K562 (cell line): ENCODE data around the gene TBATA.
A peak's percentile ranks its signal among the peaks of the same experiment; 100 is the strongest.

Source experiments
- EHMT2 ChIP-seq: fragments of 450-650 bp; IDR thresholded peaks from 2 replicates; pipeline ENCODE4 v1.6.1; 2018; ENCODE audit warnings: antibody characterized with exemption
- GATA2 ChIP-seq: sonication (generic); formaldehyde crosslinking; IDR thresholded peaks from 2 replicates; pipeline ENCODE4 v1.4.0; 2020; ENCODE audit warnings: mild to moderate bottlenecking, missing genetic modification reagents
- HDAC2 ChIP-seq: fragments of 450-650 bp; IDR thresholded peaks from 2 replicates; pipeline ENCODE4 v1.6.1; 2016; ENCODE audit warnings: mild to moderate bottlenecking
- HNRNPL ChIP-seq: fragments of 200-400 bp; formaldehyde crosslinking; IDR thresholded peaks from 2 replicates; pipeline ENCODE4 v1.6.1; 2017; ENCODE audit warnings: low read depth, mild to moderate bottlenecking, low read length
- MAZ ChIP-seq, 2 experiments: fragments of 450-650 bp in 1 of 2; sonication (generic) in 1 of 2; formaldehyde crosslinking; IDR thresholded peaks in 1 of 2; conservative IDR thresholded peaks in 1 of 2; 2 replicates each; pipeline versions ENCODE4 v1.4.0 to v1.5.0; 2020; ENCODE audit warnings: mild to moderate bottlenecking in 1 of 2, missing genetic modification reagents in 1 of 2
- MXI1 ChIP-seq: IDR thresholded peaks from 2 replicates; pipeline ENCODE4 v1.6.1; 2011; ENCODE audit warnings: low read depth, mild to moderate bottlenecking, improper control_type of control experiment, low read length
- MYC ChIP-seq, 2 experiments: fragments of 250-450 bp in 1 of 2; sonication (Bioruptor Pico) in 1 of 2; IDR thresholded peaks; 2 replicates each; pipeline versions ENCODE4 v1.5.1 to v1.6.1; 2012 to 2021; ENCODE audit warnings: low read depth in 2 of 2, borderline replicate concordance in 1 of 2, improper control_type of control experiment in 1 of 2, low read length in 1 of 2, mild to moderate bottlenecking in 1 of 2, moderate library complexity in 1 of 2
- NRF1 ChIP-seq, 2 experiments: fragments of 450-650 bp; IDR thresholded peaks in 1 of 2; conservative IDR thresholded peaks in 1 of 2; 2 replicates each; pipeline ENCODE4 v1.6.1; 2014; ENCODE audit warnings: mild to moderate bottlenecking in 2 of 2
- POLR2AphosphoS5 ChIP-seq: IDR thresholded peaks from 2 replicates; pipeline ENCODE4 v1.6.1; 2011; ENCODE audit warnings: mild to moderate bottlenecking, low read depth, low read length, moderate library complexity; ENCODE audit not compliant: control insufficient read depth, insufficient read depth
- POLR3A ChIP-seq: IDR thresholded peaks from 2 replicates; pipeline ENCODE4 v1.6.1; 2011; ENCODE audit warnings: borderline replicate concordance, mild to moderate bottlenecking, moderate library complexity; ENCODE audit not compliant: insufficient read length, insufficient read depth; ENCODE audit errors: extremely low read depth
- SIX5 ChIP-seq, 2 experiments: IDR thresholded peaks; 2 replicates each; pipeline ENCODE4 v1.6.1; 2011; ENCODE audit warnings: low read length in 2 of 2, borderline replicate concordance in 1 of 2, low read depth in 1 of 2, mild to moderate bottlenecking in 1 of 2, moderate library complexity in 1 of 2; ENCODE audit not compliant: insufficient read depth in 1 of 2
- ZNF184 ChIP-seq: sonication (generic); formaldehyde crosslinking; IDR thresholded peaks from 2 replicates; pipeline ENCODE4 v1.5.0; 2020; ENCODE audit warnings: missing genetic modification reagents
- ZNF239 ChIP-seq: fragments of 250-450 bp; sonication (Bioruptor Pico); IDR thresholded peaks from 2 replicates; pipeline ENCODE4 v1.4.0; 2020; ENCODE audit warnings: mild to moderate bottlenecking
- TF ChIP-seq, protein P1 (sequence below): fragments of 450-650 bp; IDR thresholded peaks from 2 replicates; pipeline ENCODE4 v1.6.1; 2016; ENCODE audit warnings: borderline replicate concordance

DNA sequence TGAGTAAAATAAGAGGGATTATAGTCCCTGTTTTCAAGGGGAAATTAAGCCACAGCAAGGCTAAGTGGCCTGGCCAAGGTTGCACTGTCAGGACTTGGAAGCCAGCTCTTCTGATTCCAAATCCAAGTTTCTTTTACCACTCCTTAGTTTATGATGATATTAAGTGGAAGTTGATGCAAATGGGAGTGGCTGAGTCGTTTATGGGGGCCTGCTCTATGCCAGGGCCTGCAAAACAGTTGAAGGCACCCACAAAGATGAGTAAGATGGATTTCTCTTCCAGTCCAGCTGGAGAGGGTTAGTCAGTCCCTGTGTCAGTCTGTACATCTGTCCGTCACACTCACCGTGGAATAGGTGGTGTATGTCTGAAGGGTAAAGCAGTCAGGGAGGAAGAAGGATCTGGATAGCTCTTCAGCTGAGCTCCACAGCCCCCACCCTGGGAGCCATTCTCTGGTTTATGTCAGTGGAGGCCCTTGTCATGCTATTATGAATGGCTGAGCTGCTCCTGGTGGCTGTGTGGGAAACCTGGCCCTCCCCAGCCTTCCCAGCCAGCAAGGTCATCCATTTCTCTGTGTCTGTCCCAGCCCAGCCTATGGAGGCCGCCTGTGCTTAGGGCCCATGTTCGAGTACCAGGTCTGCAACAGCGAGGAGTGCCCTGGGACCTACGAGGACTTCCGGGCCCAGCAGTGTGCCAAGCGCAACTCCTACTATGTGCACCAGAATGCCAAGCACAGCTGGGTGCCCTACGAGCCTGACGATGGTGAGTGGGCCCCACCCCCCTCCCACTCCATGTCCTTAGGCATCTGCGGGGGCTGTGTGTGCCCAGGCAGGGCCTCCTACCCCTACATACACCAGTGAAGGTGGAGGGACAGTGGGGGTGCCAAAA, 44.5 kb downstream of the TBATA start:
- TF ChIP-seq EHMT2 (no peak), MYC (IDR thresholded peaks at IDR 0.05; ENCODE audit: low read depth, low read length) (no peak), MYC (CRISPR knock-in tag; IDR thresholded peaks at IDR 0.05; ENCODE audit: borderline replicate concordance, low read depth) (no peak), ZNF239 (CRISPR knock-in tag) (no peak), POLR2AphosphoS5 (no peak), HNRNPL (no peak), SIX5 (IDR thresholded peaks at IDR 0.05; ENCODE audit: borderline replicate concordance in 1 of 2, insufficient read depth in 1 of 2, low read depth in 1 of 2, low read length in 2 of 2) (no peak), GATA2 (CRISPR knock-in tag) (no peak), MAZ (CRISPR knock-in tag; conservative IDR thresholded peaks at IDR 0.05 in 1 of 2, IDR thresholded peaks at IDR 0.05 in 1 of 2) (0 out of 4 replicates have a peak, but pooled peaks of 1 of the 2 experiments have one; percentile 46), ZNF184 (CRISPR knock-in tag) (no peak), HDAC2 (no peak), POLR3A (no peak), MXI1 (no peak), NRF1 (conservative IDR thresholded peaks at IDR 0.05 in 1 of 2, IDR thresholded peaks at IDR 0.05 in 1 of 2) (no peak)
- TF ChIP-seq, protein P1, sequence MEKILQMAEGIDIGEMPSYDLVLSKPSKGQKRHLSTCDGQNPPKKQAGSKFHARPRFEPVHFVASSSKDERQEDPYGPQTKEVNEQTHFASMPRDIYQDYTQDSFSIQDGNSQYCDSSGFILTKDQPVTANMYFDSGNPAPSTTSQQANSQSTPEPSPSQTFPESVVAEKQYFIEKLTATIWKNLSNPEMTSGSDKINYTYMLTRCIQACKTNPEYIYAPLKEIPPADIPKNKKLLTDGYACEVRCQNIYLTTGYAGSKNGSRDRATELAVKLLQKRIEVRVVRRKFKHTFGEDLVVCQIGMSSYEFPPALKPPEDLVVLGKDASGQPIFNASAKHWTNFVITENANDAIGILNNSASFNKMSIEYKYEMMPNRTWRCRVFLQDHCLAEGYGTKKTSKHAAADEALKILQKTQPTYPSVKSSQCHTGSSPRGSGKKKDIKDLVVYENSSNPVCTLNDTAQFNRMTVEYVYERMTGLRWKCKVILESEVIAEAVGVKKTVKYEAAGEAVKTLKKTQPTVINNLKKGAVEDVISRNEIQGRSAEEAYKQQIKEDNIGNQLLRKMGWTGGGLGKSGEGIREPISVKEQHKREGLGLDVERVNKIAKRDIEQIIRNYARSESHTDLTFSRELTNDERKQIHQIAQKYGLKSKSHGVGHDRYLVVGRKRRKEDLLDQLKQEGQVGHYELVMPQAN: no peak
